ENCODE results near the gene GAB1.

The GAB1 gene

DNA sequence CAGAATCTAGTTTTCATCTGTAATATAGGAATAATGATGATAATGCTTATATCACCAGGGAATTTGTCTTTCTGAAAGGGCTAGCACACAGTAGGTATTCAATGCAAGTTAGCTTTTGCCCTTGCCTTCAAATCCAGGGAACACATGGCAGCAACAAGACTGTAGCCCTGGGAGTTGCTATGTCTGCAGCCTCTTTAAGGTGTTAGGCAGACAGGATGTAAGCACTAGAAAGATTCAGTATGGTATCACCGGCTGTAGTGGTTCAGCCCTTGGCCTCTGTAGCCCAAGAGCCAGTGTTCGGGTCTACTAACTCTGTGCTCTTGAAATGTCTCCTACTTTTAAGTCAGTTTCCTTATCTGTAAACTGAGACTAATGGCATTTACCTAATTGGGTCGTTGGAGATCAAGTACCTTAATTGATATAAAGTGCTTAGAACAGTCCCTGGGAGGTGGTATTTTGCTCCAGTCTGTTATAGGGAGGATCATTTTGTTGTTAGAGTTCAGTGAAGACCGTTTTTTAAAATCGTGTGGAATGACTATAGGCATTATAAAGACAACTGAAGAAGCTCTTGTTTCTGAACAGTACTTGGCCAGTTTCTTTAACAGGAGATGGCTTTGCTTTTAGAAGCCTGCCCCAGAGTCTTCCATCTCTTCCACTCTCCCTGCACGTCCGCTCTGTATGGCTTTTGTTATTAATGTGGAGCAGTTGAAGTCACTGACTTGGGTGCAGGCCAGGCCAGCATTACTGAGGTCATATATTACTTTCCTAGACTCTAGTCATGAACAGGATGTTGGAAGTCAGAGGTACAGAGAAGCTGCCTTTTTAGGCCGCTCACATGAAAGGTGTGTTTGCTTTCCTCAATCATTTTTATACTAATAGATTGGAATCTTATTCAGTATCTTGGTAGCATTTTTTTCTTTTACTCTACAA, 44.8 kb downstream of the GAB1 start:
- TF ChIP-seq, protein P1, sequence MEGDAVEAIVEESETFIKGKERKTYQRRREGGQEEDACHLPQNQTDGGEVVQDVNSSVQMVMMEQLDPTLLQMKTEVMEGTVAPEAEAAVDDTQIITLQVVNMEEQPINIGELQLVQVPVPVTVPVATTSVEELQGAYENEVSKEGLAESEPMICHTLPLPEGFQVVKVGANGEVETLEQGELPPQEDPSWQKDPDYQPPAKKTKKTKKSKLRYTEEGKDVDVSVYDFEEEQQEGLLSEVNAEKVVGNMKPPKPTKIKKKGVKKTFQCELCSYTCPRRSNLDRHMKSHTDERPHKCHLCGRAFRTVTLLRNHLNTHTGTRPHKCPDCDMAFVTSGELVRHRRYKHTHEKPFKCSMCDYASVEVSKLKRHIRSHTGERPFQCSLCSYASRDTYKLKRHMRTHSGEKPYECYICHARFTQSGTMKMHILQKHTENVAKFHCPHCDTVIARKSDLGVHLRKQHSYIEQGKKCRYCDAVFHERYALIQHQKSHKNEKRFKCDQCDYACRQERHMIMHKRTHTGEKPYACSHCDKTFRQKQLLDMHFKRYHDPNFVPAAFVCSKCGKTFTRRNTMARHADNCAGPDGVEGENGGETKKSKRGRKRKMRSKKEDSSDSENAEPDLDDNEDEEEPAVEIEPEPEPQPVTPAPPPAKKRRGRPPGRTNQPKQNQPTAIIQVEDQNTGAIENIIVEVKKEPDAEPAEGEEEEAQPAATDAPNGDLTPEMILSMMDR (IDR thresholded peaks at IDR 0.05), result no peak
- no peak for TF ChIP-seq ZFX (IDR thresholded peaks at IDR 0.05; ENCODE audit: borderline replicate concordance)
- no peak overlapping the region for H3K27ac ChIP-seq

DNA sequence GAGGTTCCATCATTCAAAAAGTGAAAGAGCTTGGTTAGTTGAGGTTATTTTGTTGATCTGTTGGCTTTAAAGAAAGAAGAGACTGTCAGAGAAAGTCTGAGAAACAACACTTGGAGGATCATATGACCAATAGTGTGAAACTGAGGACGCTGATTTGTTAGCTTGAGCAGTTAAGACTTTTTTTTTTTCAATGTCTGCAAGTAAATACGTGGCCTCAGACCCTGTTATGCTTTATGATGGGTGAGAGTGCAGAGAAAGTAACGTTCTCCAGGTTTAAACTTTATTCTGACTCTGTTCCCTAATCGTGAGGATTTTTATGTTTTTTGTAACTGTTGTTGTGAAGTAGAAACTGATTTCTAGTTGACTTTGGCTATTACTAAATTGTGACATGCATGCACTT, 45.9 kb downstream of the GAB1 start:
- TF ChIP-seq ZFX (IDR thresholded peaks at IDR 0.05; ENCODE audit: borderline replicate concordance), result no peak
- TF ChIP-seq, protein P1 (IDR thresholded peaks at IDR 0.05), result no peak
- H3K27ac ChIP-seq, result no peak overlapping the region

DNA sequence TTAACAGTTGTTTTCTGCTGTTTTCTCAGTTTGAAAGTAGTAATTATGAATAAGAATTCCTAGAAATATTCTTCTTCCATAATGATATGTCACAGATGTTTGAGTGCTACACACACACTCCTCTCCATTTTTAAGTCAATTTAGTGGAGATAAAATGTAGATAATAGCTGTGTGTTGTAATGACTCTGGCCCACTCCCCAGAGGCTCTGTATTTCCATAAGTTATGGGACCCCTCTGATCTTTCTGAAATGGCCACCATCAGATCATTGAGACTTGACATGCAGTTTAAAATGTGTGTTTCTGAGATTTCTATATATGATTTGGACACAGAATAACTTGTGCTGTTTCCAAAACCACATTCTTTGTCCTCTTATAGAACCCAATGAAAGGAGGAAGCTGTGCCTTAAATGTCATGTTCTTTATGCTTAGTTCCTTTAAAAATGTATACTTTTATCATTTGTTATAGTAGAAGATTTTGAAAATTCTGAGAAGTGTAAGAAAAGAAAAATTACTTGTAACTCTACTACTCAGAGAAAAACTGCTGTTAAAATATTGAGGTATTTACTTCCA, 46.4 kb downstream of the GAB1 start:
- TF ChIP-seq, protein P1 (IDR thresholded peaks at IDR 0.05), result no peak
- no peak for TF ChIP-seq ZFX (IDR thresholded peaks at IDR 0.05; ENCODE audit: borderline replicate concordance)
- H3K27ac ChIP-seq, result no peak overlapping the region

DNA sequence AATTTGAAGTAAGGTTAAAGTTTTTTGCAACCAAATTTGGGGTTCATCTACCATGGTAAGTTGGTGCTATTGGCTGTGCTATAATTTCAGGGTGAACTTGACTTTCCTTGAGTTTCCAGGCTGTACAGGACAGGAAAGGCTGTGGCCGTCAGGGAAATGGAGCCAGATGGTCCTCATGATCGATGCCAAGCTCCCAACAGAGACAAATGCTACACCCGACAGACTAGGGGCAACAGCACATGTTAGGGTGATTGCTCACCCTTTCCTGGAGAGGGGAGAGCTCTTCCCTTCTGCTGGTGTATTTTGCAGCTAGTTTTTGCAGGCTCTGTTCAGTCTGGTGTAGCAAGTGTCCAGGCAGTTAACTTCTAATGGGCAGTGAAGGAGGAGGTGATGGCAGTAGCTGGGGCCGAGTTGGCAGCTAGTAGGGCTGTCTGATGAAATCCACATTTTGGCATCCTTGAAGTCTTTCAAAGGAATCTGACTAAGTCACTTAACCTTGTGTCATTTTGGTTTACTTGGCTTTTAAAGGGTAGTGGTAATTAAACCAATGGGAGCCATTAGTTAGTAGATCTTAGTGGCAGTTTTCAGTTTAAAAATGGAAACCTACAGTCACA, 47.8 kb downstream of the GAB1 start:
- TF ChIP-seq, protein P1 (IDR thresholded peaks at IDR 0.05), result no peak
- H3K27ac ChIP-seq, result no peak overlapping the region

DNA sequence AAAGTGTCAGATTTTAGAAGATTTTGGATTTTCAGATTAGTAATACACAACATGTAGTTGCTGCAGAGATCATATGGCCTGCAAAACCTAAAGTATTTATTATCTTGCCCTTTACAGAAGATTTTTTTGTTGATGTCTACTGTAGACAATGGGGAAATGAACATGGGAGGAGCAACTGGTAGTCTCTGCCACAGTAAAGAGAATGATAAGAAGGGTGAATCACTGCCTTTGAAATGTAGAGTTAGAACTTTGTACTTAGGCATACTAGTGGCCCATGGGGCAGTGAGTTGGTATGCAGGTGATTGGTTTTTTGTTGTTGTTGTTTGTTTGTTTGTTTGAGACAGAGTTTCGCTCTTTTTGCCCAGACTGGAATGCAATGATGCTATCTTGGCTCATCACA, 50.1 kb downstream of the GAB1 start:
- H3K27ac ChIP-seq, result no peak overlapping the region
- TF ChIP-seq, protein P1 (IDR thresholded peaks at IDR 0.05), result no peak
- no peak for TF ChIP-seq ZFX (IDR thresholded peaks at IDR 0.05; ENCODE audit: borderline replicate concordance)

DNA sequence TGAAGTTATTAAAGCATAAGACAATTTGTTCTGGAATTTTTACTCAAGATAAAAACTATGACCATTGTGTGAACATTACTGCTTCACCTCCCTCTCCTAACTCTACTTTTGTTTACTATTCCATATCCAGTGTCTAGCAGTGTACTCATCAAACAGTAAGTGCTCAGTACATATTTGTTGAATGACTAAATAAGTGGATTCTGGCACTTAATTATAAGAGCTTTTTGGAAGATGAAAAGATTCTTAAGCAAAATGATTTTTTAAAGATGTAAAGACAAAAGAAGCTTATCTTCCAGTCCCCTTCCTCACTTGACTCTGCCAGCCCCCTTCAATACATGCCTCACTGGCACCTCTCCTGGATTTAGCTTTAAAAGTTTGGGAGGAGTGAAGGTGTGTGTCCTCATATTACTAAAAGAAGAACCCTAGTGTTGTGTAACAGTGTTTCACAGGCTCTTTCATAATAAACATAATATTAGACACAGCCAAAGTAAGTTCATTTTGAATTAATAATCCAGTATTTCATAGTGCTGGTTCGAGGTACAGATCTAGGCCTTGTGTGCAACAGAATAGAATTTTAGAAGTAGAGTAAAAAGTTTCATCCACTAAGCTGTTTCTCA, 53.0 kb downstream of the GAB1 start:
- no peak overlapping the region for H3K27ac ChIP-seq
- TF ChIP-seq ZFX (IDR thresholded peaks at IDR 0.05; ENCODE audit: borderline replicate concordance), result no peak
- TF ChIP-seq, protein P1 (IDR thresholded peaks at IDR 0.05), result no peak

Data from 22Rv1 (cell line).